ENCODE data around the gene CTDNEP1. TPM values are rescaled to one million over a fixed set of nuclear protein-coding genes. Genes with fewer than 3 reads are reported as not detected.

CTDNEP1 gene
- total and polyA plus RNA-seq, 2 donors (not counting 3 experiments of a cell fraction or from before 2014, with no cell fraction given), result 130 to 143 TPM

- H3K79me2 ChIP-seq (ENCODE audit: control insufficient read depth, insufficient read depth, low read length), result no peaks in the 10 kb centered on the region
- H3K9me1 ChIP-seq (replicated peaks; ENCODE audit: control insufficient read depth, extremely low read depth, insufficient read depth, low read length), result no peaks in the 10 kb centered on the region
- no peak overlapping the region for H3K4me3 ChIP-seq (replicated peaks in 1 of 3; ENCODE audit: insufficient read depth in 1 of 3, low read depth in 1 of 3, low read length in 3 of 3)
- no peak overlapping the region for H3K9ac ChIP-seq (replicated peaks; ENCODE audit: extremely low read depth, insufficient read depth, low read length)
- CTCF ChIA-PET, result no interaction called here
- no peaks in the 10 kb centered on the region for H4K20me1 ChIP-seq (replicated peaks; ENCODE audit: control insufficient read depth, extremely low read depth, insufficient read depth, low read length)
- TF ChIP-seq, protein P1, sequence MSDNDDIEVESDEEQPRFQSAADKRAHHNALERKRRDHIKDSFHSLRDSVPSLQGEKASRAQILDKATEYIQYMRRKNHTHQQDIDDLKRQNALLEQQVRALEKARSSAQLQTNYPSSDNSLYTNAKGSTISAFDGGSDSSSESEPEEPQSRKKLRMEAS (IDR thresholded peaks at IDR 0.05; ENCODE audit: insufficient read depth, insufficient read length), result no peak
- no peak for TF ChIP-seq CTCF (IDR thresholded peaks at IDR 0.05; ENCODE audit: extremely low read depth in 1 of 2, insufficient read depth in 1 of 2, low read depth in 1 of 2, low read length in 2 of 2)
- TF ChIP-seq POLR2AphosphoS5 (IDR thresholded peaks at IDR 0.05; ENCODE audit: insufficient read depth, low read depth, low read length), result no peak
- TF ChIP-seq GATA2 (IDR thresholded peaks at IDR 0.05; ENCODE audit: insufficient read depth, insufficient read length, low read depth, low read length), result no peak
- TF ChIP-seq EZH2 (IDR thresholded peaks at IDR 0.05; ENCODE audit: borderline replicate concordance, low read depth, low read length, severe bottlenecking), result no peak
- TF ChIP-seq JUN (IDR thresholded peaks at IDR 0.05; ENCODE audit: borderline replicate concordance, insufficient read depth, insufficient read length, low read depth), result no peak
- no peak for TF ChIP-seq FOS (IDR thresholded peaks at IDR 0.05; ENCODE audit: borderline replicate concordance, insufficient read depth, low read length)
- no peak for TF ChIP-seq MYC (IDR thresholded peaks at IDR 0.05; ENCODE audit: low read depth, low read length)
- TF ChIP-seq POLR2A (IDR thresholded peaks at IDR 0.05; ENCODE audit: low read depth, low read length), result no peak
- no TSS peak for BruUV-seq (replicated peaks)
- H3K4me2 ChIP-seq (ENCODE audit: insufficient read depth, low read length), result no peak overlapping the region
- no peak for FAIRE-seq
- intact Hi-C loops (cut with micrococcal nuclease), result no loop called here
- POLR2A ChIA-PET, result no interaction called here
- peaks cover 2 to 31% of the 10 kb centered on the region in 2 experiments for H3K36me3 ChIP-seq (ENCODE audit: control insufficient read depth in 2 of 2, extremely low read depth in 1 of 2, insufficient read depth in 2 of 2, low read length in 2 of 2)
- dilution Hi-C loops (cut with MboI; ENCODE audit: extremely low pct_ligation_motif_present, low sequenced_read_pairs), result no loop called here
- H2AFZ ChIP-seq (ENCODE audit: low read depth, low read length), result no peak overlapping the region
- H3K4me1 ChIP-seq (ENCODE audit: control insufficient read depth, extremely low read depth, insufficient read depth, low read length), result no peaks in the 10 kb centered on the region
- H3K9me3 ChIP-seq (replicated peaks; ENCODE audit: control insufficient read depth, insufficient read depth, low read length), result no peaks in the 10 kb centered on the region
- DNase-seq (ENCODE audit: low read depth, low spot score), result no peak
- H3K27ac ChIP-seq (ENCODE audit: insufficient read depth, low read depth, low read length), result no peak overlapping the region
- H3K27me3 ChIP-seq (ENCODE audit: control insufficient read depth in 2 of 2, insufficient read depth in 2 of 2, low read length in 2 of 2), result no peaks in the 10 kb centered on the region
Observed at GRCh38 chr17:7195971-7196370, 55.6 kb downstream of the CTDNEP1 start.

MicroRNA genes within 50 kb of the gene (microRNA counts, 767-probe panel; counts per million panel counts)
- microRNA hsa-miR-324-3p (723 counts per million, percentile 96 among the panel's probes with 10 or more counts), microRNA hsa-miR-324-5p (723 counts per million, percentile 96 among the panel's probes with 10 or more counts)

Small RNA genes lying within 50 kb of the gene (microRNA-seq; reads per million reads assigned to microRNA genes)
- 1,403 reads per million, percentile 85 among the genes with 10 or more reads in this experiment for gene MIR324 (ENCODE audit: borderline number of aligned reads, borderline replicate concordance)

Small RNA genes lying within 50 kb of the gene (small RNA-seq; reads per million reads assigned to genes)
- gene MIR324 (ENCODE audit: insufficient read depth, insufficient read length, low read depth, low replicate concordance), result 26.7 reads per million, percentile 84 among the genes with 10 or more reads in this experiment
- not detected for gene RF00019 (ENCODE audit: insufficient read depth, insufficient read length, low read depth, low replicate concordance)

Other genes with a start within 250 kb of the CTDNEP1 start
Only the 30 nearest of the 35 such genes appear.
- 18.6 and 24.7 TPM in 2 replicates for gene SLC16A13, start 215.7 kb downstream of the CTDNEP1 start, total RNA-seq
- 16.8 and 18.4 TPM in 2 replicates for gene SLC16A13, start 215.7 kb downstream of the CTDNEP1 start, polyA plus RNA-seq
- gene SLC16A11, start 207.6 kb downstream of the CTDNEP1 start, total RNA-seq, result 0.53 and 0.95 TPM in 2 replicates
- 1.1 and 1.4 TPM in 2 replicates for gene SLC16A11, start 207.6 kb downstream of the CTDNEP1 start, polyA plus RNA-seq
- gene CLEC10A, start 171.5 kb downstream of the CTDNEP1 start, total RNA-seq, result not detected in 2 replicates
- gene CLEC10A, start 171.5 kb downstream of the CTDNEP1 start, polyA plus RNA-seq, result 0.14 and 0.18 TPM in 2 replicates
- gene ASGR2, start 136.9 kb downstream of the CTDNEP1 start, total RNA-seq, result not detected in 2 replicates
- gene ASGR2, start 136.9 kb downstream of the CTDNEP1 start, polyA plus RNA-seq, result not detected in 2 replicates
- gene ASGR1, start 72.4 kb downstream of the CTDNEP1 start, total RNA-seq, result 10.2 and 14.0 TPM in 2 replicates
- gene ASGR1, start 72.4 kb downstream of the CTDNEP1 start, polyA plus RNA-seq, result 12.5 and 13.7 TPM in 2 replicates
- gene DLG4, start 31.9 kb downstream of the CTDNEP1 start, total RNA-seq, result 26.6 and 34.6 TPM in 2 replicates
- gene DLG4, start 31.9 kb downstream of the CTDNEP1 start, polyA plus RNA-seq, result 14.0 and 14.9 TPM in 2 replicates
- gene ACADVL, start 31.8 kb downstream of the CTDNEP1 start, total RNA-seq, result 300 and 308 TPM in 2 replicates
- gene ACADVL, start 31.8 kb downstream of the CTDNEP1 start, polyA plus RNA-seq, result 376 and 423 TPM in 2 replicates
- 52.1 and 55.9 TPM in 2 replicates for gene DVL2, start 17.2 kb downstream of the CTDNEP1 start, total RNA-seq
- gene DVL2, start 17.2 kb downstream of the CTDNEP1 start, polyA plus RNA-seq, result 15.8 and 17.2 TPM in 2 replicates
- 54.7 and 56.2 TPM in 2 replicates for gene PHF23, start 12.3 kb downstream of the CTDNEP1 start, total RNA-seq
- gene PHF23, start 12.3 kb downstream of the CTDNEP1 start, polyA plus RNA-seq, result 35.6 and 39.0 TPM in 2 replicates
- 401 and 403 TPM in 2 replicates for gene GABARAP, start 9.3 kb downstream of the CTDNEP1 start, total RNA-seq
- gene GABARAP, start 9.3 kb downstream of the CTDNEP1 start, polyA plus RNA-seq, result 882 and 1,043 TPM in 2 replicates
- gene ELP5, start 481 bp upstream of the CTDNEP1 start, total RNA-seq, result 41.6 and 44.4 TPM in 2 replicates
- gene ELP5, start 481 bp upstream of the CTDNEP1 start, polyA plus RNA-seq, result 53.3 and 54.7 TPM in 2 replicates
- 25.4 and 27.9 TPM in 2 replicates for gene CLDN7, start 10.7 kb upstream of the CTDNEP1 start, total RNA-seq
- 24.9 and 25.7 TPM in 2 replicates for gene CLDN7, start 10.7 kb upstream of the CTDNEP1 start, polyA plus RNA-seq
- gene SLC2A4, start 30.0 kb upstream of the CTDNEP1 start, total RNA-seq, result 0.23 TPM in 1 of 2 replicates, not detected in the other
- gene SLC2A4, start 30.0 kb upstream of the CTDNEP1 start, polyA plus RNA-seq, result 0.12 and 0.18 TPM in 2 replicates
- 0.31 TPM in 1 of 2 replicates, not detected in the other for gene YBX2, start 42.9 kb upstream of the CTDNEP1 start, total RNA-seq
- 0.15 and 0.18 TPM in 2 replicates for gene YBX2, start 42.9 kb upstream of the CTDNEP1 start, polyA plus RNA-seq
- 847 and 859 TPM in 2 replicates for gene EIF5A, start 55.9 kb upstream of the CTDNEP1 start, total RNA-seq
- gene EIF5A, start 55.9 kb upstream of the CTDNEP1 start, polyA plus RNA-seq, result 650 and 689 TPM in 2 replicates
- 51.6 and 61.3 TPM in 2 replicates for gene GPS2, start 63.6 kb upstream of the CTDNEP1 start, total RNA-seq
- 132 and 169 TPM in 2 replicates for gene GPS2, start 63.6 kb upstream of the CTDNEP1 start, polyA plus RNA-seq
- gene NEURL4, start 77.6 kb upstream of the CTDNEP1 start, total RNA-seq, result 34.2 and 44.9 TPM in 2 replicates
- 24.3 and 32.0 TPM in 2 replicates for gene NEURL4, start 77.6 kb upstream of the CTDNEP1 start, polyA plus RNA-seq
- gene ACAP1, start 84.8 kb upstream of the CTDNEP1 start, total RNA-seq, result not detected in 2 replicates
- 0.46 TPM in 1 of 2 replicates, not detected in the other for gene ACAP1, start 84.8 kb upstream of the CTDNEP1 start, polyA plus RNA-seq
- gene KCTD11, start 100.4 kb upstream of the CTDNEP1 start, total RNA-seq, result 3.5 and 3.8 TPM in 2 replicates
- gene KCTD11, start 100.4 kb upstream of the CTDNEP1 start, polyA plus RNA-seq, result 6.5 and 6.7 TPM in 2 replicates
- gene TMEM95, start 103.4 kb upstream of the CTDNEP1 start, total RNA-seq, result not detected in 2 replicates
- not detected in 2 replicates for gene TMEM95, start 103.4 kb upstream of the CTDNEP1 start, polyA plus RNA-seq
- gene TNK1, start 129.4 kb upstream of the CTDNEP1 start, total RNA-seq, result 0.58 and 0.67 TPM in 2 replicates
- gene TNK1, start 129.4 kb upstream of the CTDNEP1 start, polyA plus RNA-seq, result 0.14 and 0.22 TPM in 2 replicates
- 54.5 and 59.9 TPM in 2 replicates for gene PLSCR3, start 142.8 kb upstream of the CTDNEP1 start, total RNA-seq
- 94.8 and 111 TPM in 2 replicates for gene PLSCR3, start 142.8 kb upstream of the CTDNEP1 start, polyA plus RNA-seq
- 57.3 and 67.4 TPM in 2 replicates for gene TMEM256, start 152.4 kb upstream of the CTDNEP1 start, total RNA-seq
- 148 and 218 TPM in 2 replicates for gene TMEM256, start 152.4 kb upstream of the CTDNEP1 start, polyA plus RNA-seq
- 25.9 and 29.2 TPM in 2 replicates for gene NLGN2, start 156.1 kb upstream of the CTDNEP1 start, total RNA-seq
- 15.4 and 15.5 TPM in 2 replicates for gene NLGN2, start 156.1 kb upstream of the CTDNEP1 start, polyA plus RNA-seq
- gene SPEM1, start 168.6 kb upstream of the CTDNEP1 start, total RNA-seq, result not detected in 2 replicates
- gene SPEM1, start 168.6 kb upstream of the CTDNEP1 start, polyA plus RNA-seq, result not detected in 2 replicates
- gene SPEM2, start 173.9 kb upstream of the CTDNEP1 start, total RNA-seq, result not detected in 2 replicates
- gene SPEM2, start 173.9 kb upstream of the CTDNEP1 start, polyA plus RNA-seq, result not detected in 2 replicates
- not detected in 2 replicates for gene SPEM3, start 177.1 kb upstream of the CTDNEP1 start, total RNA-seq
- gene SPEM3, start 177.1 kb upstream of the CTDNEP1 start, polyA plus RNA-seq, result not detected in 2 replicates
- gene TMEM102, start 183.7 kb upstream of the CTDNEP1 start, total RNA-seq, result 6.1 and 6.5 TPM in 2 replicates
- gene TMEM102, start 183.7 kb upstream of the CTDNEP1 start, polyA plus RNA-seq, result 5.8 and 8.4 TPM in 2 replicates
- 1.8 TPM in 1 of 2 replicates, not detected in the other for gene FGF11, start 187.8 kb upstream of the CTDNEP1 start, total RNA-seq
- gene FGF11, start 187.8 kb upstream of the CTDNEP1 start, polyA plus RNA-seq, result 0.70 and 0.92 TPM in 2 replicates
- 5.4 and 5.6 TPM in 2 replicates for gene CHRNB1, start 193.3 kb upstream of the CTDNEP1 start, total RNA-seq
- gene CHRNB1, start 193.3 kb upstream of the CTDNEP1 start, polyA plus RNA-seq, result 9.3 and 9.6 TPM in 2 replicates

Measured in endothelial cell of umbilical vein (primary cell).